IMR-90 (cell line): ENCODE measurements around the gene SPTBN5. TPM values are rescaled to one million over a fixed set of nuclear protein-coding genes. Genes with fewer than 3 reads are reported as not detected.

ENCODE experiments used
- ATAC-seq: fragments of 200-7000 bp; cut with Tn5 transposase; 2 replicates; pipeline ENCODE4 v1.9.1; 2020; ENCODE audit warnings: low read depth, mild to moderate bottlenecking, moderate library complexity
- BruUV-seq: library from RNA; stranded (reverse); fragments of 400-500 nt; replicated peaks from 2 replicates; lab custom pipeline; 2021; lab: Mats Ljungman, UMichigan
- CTCF ChIA-PET: fragments of 300-600 bp; formaldehyde crosslinking; extraction: SDS; loops from one replicate; lab custom pipeline; 2021; ENCODE audit warnings: antibody characterized with exemption; lab: Yijun Ruan, JAX
- POLR2A ChIA-PET: fragments of 300-600 bp; sonication (Branson Sonifier 250); formaldehyde crosslinking; loops from one replicate; lab custom pipeline; 2022; ENCODE audit warnings: antibody characterized with exemption; ENCODE audit not compliant: unreplicated experiment; lab: Charles Lee
- DNase-seq: peaks from one replicate; pipeline ENCODE4 v3.0.0; 2013
- H2AFZ ChIP-seq: replicated peaks from 2 replicates; pipeline ENCODE3; 2013; ENCODE audit warnings: low read length, mild to moderate bottlenecking; ENCODE audit not compliant: poor library complexity
- H2AK5ac ChIP-seq: 2 replicates; pipeline ENCODE4 v1.6.1; 2013; ENCODE audit warnings: low read depth, low read length, inconsistent platforms
- H2AK9ac ChIP-seq: replicated peaks from 2 replicates; pipeline ENCODE3; 2013; ENCODE audit warnings: mild to moderate bottlenecking, low read depth, low read length, moderate library complexity; ENCODE audit not compliant: poor library complexity
- H2BK120ac ChIP-seq: 2 replicates; pipeline ENCODE4 v1.6.1; 2013; ENCODE audit warnings: low read depth, low read length, inconsistent platforms
- H2BK15ac ChIP-seq: 3 replicates; pipeline ENCODE4 v1.6.1; 2013; ENCODE audit warnings: low read depth, low read length, inconsistent platforms
- H2BK20ac ChIP-seq: 2 replicates; pipeline ENCODE4 v1.6.1; 2013; ENCODE audit warnings: low read depth, mild to moderate bottlenecking, inconsistent platforms, low read length, moderate library complexity
- H2BK5ac ChIP-seq: 2 replicates; pipeline ENCODE4 v1.6.1; 2013; ENCODE audit warnings: mild to moderate bottlenecking, low read depth, low read length, inconsistent platforms; ENCODE audit not compliant: poor library complexity, severe bottlenecking
- H3K14ac ChIP-seq: replicated peaks from 2 replicates; pipeline ENCODE4 v1.6.1; 2013; ENCODE audit warnings: low read depth, low read length, inconsistent platforms
- H3K18ac ChIP-seq: 2 replicates; pipeline ENCODE4 v1.6.1; 2013; ENCODE audit warnings: low read depth, low read length, control low read depth
- H3K23ac ChIP-seq: 2 replicates; pipeline ENCODE4 v1.6.1; 2013; ENCODE audit warnings: low read depth, low read length, inconsistent platforms
- H3K27ac ChIP-seq: 2 replicates; pipeline ENCODE4 v1.5.1; 2013; ENCODE audit warnings: mild to moderate bottlenecking, control low read depth, low read length; ENCODE audit not compliant: insufficient read depth
- H3K27me3 ChIP-seq: 2 replicates; pipeline ENCODE4 v1.6.1; 2013; ENCODE audit warnings: low read length; ENCODE audit not compliant: control insufficient read depth, insufficient read depth
- H3K36me3 ChIP-seq: 2 replicates; pipeline ENCODE4 v1.6.1; 2013; ENCODE audit warnings: low read length, mixed read lengths; ENCODE audit not compliant: control insufficient read depth, insufficient read depth
- H3K4ac ChIP-seq: 2 replicates; pipeline ENCODE4 v1.6.1; 2013; ENCODE audit warnings: low read depth, low read length, inconsistent platforms
- H3K4me1 ChIP-seq: 2 replicates; pipeline ENCODE4 v1.6.1; 2013; ENCODE audit warnings: low read length, mixed read lengths; ENCODE audit not compliant: control insufficient read depth, insufficient read depth
- H3K4me2 ChIP-seq: 2 replicates; pipeline ENCODE4 v1.6.1; 2013; ENCODE audit warnings: low read depth, mild to moderate bottlenecking, control low read depth, low read length, moderate library complexity
- H3K4me3 ChIP-seq: 2 replicates; pipeline ENCODE4 v1.5.1; 2013; ENCODE audit warnings: low read depth, mild to moderate bottlenecking, control low read depth, low read length, moderate library complexity; ENCODE audit not compliant: insufficient read depth
- H3K56ac ChIP-seq: 2 replicates; pipeline ENCODE4 v1.6.1; 2013; ENCODE audit warnings: low read length, inconsistent platforms; ENCODE audit not compliant: insufficient read depth; ENCODE audit errors: extremely low read depth
- H3K79me1 ChIP-seq, 2 experiments: 2 replicates each; pipeline ENCODE4 v1.6.1; 2013; ENCODE audit warnings: low read length in 2 of 2, inconsistent platforms in 1 of 2, low read depth in 1 of 2
- H3K9ac ChIP-seq: 2 replicates; pipeline ENCODE4 v1.6.1; 2013; ENCODE audit warnings: low read depth, low read length, control low read depth
- H3K9me1 ChIP-seq: 2 replicates; pipeline ENCODE4 v1.6.1; 2013; ENCODE audit warnings: low read length, inconsistent platforms; ENCODE audit not compliant: insufficient read depth
- H3K9me3 ChIP-seq: 2 replicates; pipeline ENCODE4 v1.6.1; 2013; ENCODE audit warnings: low read length; ENCODE audit not compliant: control insufficient read depth, insufficient read depth
- H4K20me1 ChIP-seq: 2 replicates; pipeline ENCODE4 v1.6.1; 2013; ENCODE audit warnings: low read length, inconsistent platforms; ENCODE audit not compliant: insufficient read depth
- H4K5ac ChIP-seq: 2 replicates; pipeline ENCODE4 v1.6.1; 2013; ENCODE audit warnings: mild to moderate bottlenecking, low read depth, low read length, control low read depth
- H4K8ac ChIP-seq, 2 experiments: 2 replicates each; pipeline ENCODE4 v1.6.1; 2013; ENCODE audit warnings: low read depth in 2 of 2, low read length in 2 of 2, control low read depth in 1 of 2, inconsistent platforms in 1 of 2
- H4K91ac ChIP-seq: 2 replicates; pipeline ENCODE4 v1.6.1; 2013; ENCODE audit warnings: low read depth, low read length, inconsistent platforms; ENCODE audit not compliant: insufficient read depth
- BHLHE40 ChIP-seq: fragments of 150-350 bp; IDR thresholded peaks from 2 replicates; pipeline ENCODE4 v1.6.1; 2016; ENCODE audit warnings: mild to moderate bottlenecking, low read depth, low read length
- CEBPB ChIP-seq: IDR thresholded peaks from 2 replicates; pipeline ENCODE4 v1.6.1; 2012; ENCODE audit warnings: low read depth, low read length, improper control_type of control experiment
- CHD1 ChIP-seq: IDR thresholded peaks from 2 replicates; pipeline ENCODE4 v1.6.1; 2012; ENCODE audit warnings: low read depth, low read length, improper control_type of control experiment
- CTCF ChIP-seq: conservative IDR thresholded peaks from 2 replicates; pipeline ENCODE4 v1.5.1; 2012; ENCODE audit warnings: mild to moderate bottlenecking, low read depth, low read length, improper control_type of control experiment
- ELK1 ChIP-seq: fragments of 150-350 bp; IDR thresholded peaks from 2 replicates; pipeline ENCODE4 v1.6.1; 2016; ENCODE audit warnings: low read depth, mild to moderate bottlenecking, low read length, moderate library complexity, borderline replicate concordance
- FOS ChIP-seq: fragments of 150-350 bp; IDR thresholded peaks from 2 replicates; pipeline ENCODE4 v1.6.1; 2016; ENCODE audit warnings: low read depth, low read length
- MAFK ChIP-seq: IDR thresholded peaks from 2 replicates; pipeline ENCODE4 v1.6.1; 2012; ENCODE audit warnings: low read depth, low read length, improper control_type of control experiment
- MAZ ChIP-seq: IDR thresholded peaks from 2 replicates; pipeline ENCODE4 v1.6.1; 2012; ENCODE audit warnings: low read depth, mild to moderate bottlenecking, low read length, improper control_type of control experiment, moderate library complexity, borderline replicate concordance
- MXI1 ChIP-seq: IDR thresholded peaks from 2 replicates; pipeline ENCODE4 v1.6.1; 2012; ENCODE audit warnings: low read depth, mild to moderate bottlenecking, low read length, moderate library complexity, borderline replicate concordance
- NFE2L2 ChIP-seq: fragments of 150-350 bp; IDR thresholded peaks from 2 replicates; pipeline ENCODE4 v1.6.1; 2016; ENCODE audit warnings: low read depth, mild to moderate bottlenecking, low read length
- POLR2A ChIP-seq: IDR thresholded peaks from 2 replicates; pipeline ENCODE4 v1.6.1; 2012; ENCODE audit warnings: mild to moderate bottlenecking, low read depth, low read length
- RAD21 ChIP-seq: IDR thresholded peaks from 2 replicates; pipeline ENCODE4 v1.6.1; 2012; ENCODE audit warnings: low read length, improper control_type of control experiment
- RCOR1 ChIP-seq: IDR thresholded peaks from 2 replicates; pipeline ENCODE4 v1.6.1; 2012; ENCODE audit warnings: mild to moderate bottlenecking, low read length, improper control_type of control experiment; ENCODE audit not compliant: insufficient replicate concordance
- RFX5 ChIP-seq: IDR thresholded peaks from 2 replicates; pipeline ENCODE4 v1.8.0; 2012; ENCODE audit warnings: low read depth, mild to moderate bottlenecking, low read length, moderate library complexity
- SMC3 ChIP-seq: fragments of 150-350 bp; IDR thresholded peaks from 2 replicates; pipeline ENCODE4 v1.6.1; 2016; ENCODE audit warnings: low read depth, mild to moderate bottlenecking, antibody characterized with exemption, low read length, moderate library complexity
- USF2 ChIP-seq: fragments of 150-350 bp; IDR thresholded peaks from 2 replicates; pipeline ENCODE4 v1.6.1; 2017; ENCODE audit warnings: mild to moderate bottlenecking, antibody characterized with exemption, low read length, low read depth
- WGBS, 2 experiments: methylation state at CpG; one replicate each; pipeline versions ENCODE4 v1.1.5 to v1.1.7; 2013; ENCODE audit warnings: missing lambda C conversion rate in 2 of 2; ENCODE audit not compliant: insufficient read length in 1 of 2; ENCODE audit errors: extremely low coverage in 2 of 2; 5-methylcytosine and 5-hydroxymethylcytosine counted together
- dilution Hi-C: fragments of 300-500 bp; cut with HindIII; formaldehyde crosslinking; loops from one replicate; pipeline ENCODE4 v1.14.3; 2018; ENCODE audit warnings: low sequenced_read_pairs; ENCODE audit not compliant: unreplicated experiment
- in situ Hi-C: fragments of 300-500 bp; cut with MboI; formaldehyde crosslinking; loops from 3 replicates; pipeline ENCODE4 v1.14.3; 2019; ENCODE audit warnings: low sequenced_read_pairs, inconsistent platforms, mixed read lengths
- intact Hi-C: fragments of 100-400 bp; cut with micrococcal nuclease; formaldehyde crosslinking; loops from 2 replicates; pipeline ENCODE4 v1.10.0; 2022
- polyA plus RNA-seq, 3 experiments: library from polyadenylated mRNA; depleted of rRNA; stranded (reverse); fragments of >200 nt; gene quantifications; 2 replicates each; pipeline ENCODE4 v1.2.3, GENCODE V29; 2012; ENCODE audit warnings: low replicate concordance in 1 of 3
- total RNA-seq: library from RNA; depleted of rRNA; stranded (reverse); fragments of >200 nt; gene quantifications from 2 replicates; pipeline ENCODE4 v1.2.3, GENCODE V29; 2012

SPTBN5 gene
- total and polyA plus RNA-seq, 2 of the 4 experiments (the other 2 are of a cell fraction), result under 0.01 to 0.38 TPM

- no peak overlapping the region for H3K23ac ChIP-seq
- H4K8ac ChIP-seq, result no peak overlapping the region
- no peak overlapping the region for H2BK15ac ChIP-seq
- H3K27me3 ChIP-seq, result peaks cover 41% of the 10 kb centered on the region
- H3K4me3 ChIP-seq, result no peak overlapping the region
- BruUV-seq, result no TSS peak
- in situ Hi-C loops, result no loop called here
- 85% methylated on average over 2 of the region's 10 CpGs; no CpG with 5 or more reads in 1 of the 2 experiments for WGBS, 2 experiments
- no peak overlapping the region for H3K9ac ChIP-seq
- H4K20me1 ChIP-seq, result peaks cover 9% of the 10 kb centered on the region; the same call in 1 of the 2 replicates
- H4K5ac ChIP-seq, result no peak overlapping the region
- intact Hi-C loops, result no loop called here
- no peaks in the 10 kb centered on the region for H3K9me1 ChIP-seq
- ATAC-seq (no peak), DNase-seq (no peak)
- H3K14ac ChIP-seq, result no peak overlapping the region
- no peak for TF ChIP-seq USF2
- no peak for TF ChIP-seq CEBPB
- no peak for TF ChIP-seq CHD1
- TF ChIP-seq CTCF, result no peak
- no peak for TF ChIP-seq RCOR1
- no peak for TF ChIP-seq ELK1
- no peak for TF ChIP-seq FOS
- no peak for TF ChIP-seq MXI1
- no peak for TF ChIP-seq RFX5
- no peak for TF ChIP-seq SMC3
- no peak for TF ChIP-seq BHLHE40
- no peak for TF ChIP-seq MAZ
- no peak for TF ChIP-seq RAD21
- no peak for TF ChIP-seq NFE2L2
- TF ChIP-seq POLR2A, result no peak
- TF ChIP-seq MAFK, result no peak
- H3K4ac ChIP-seq, result no peak overlapping the region
- H2BK5ac ChIP-seq, result no peak overlapping the region
- H4K91ac ChIP-seq, result no peak overlapping the region
- no peak overlapping the region for H3K56ac ChIP-seq
- H2AK5ac ChIP-seq, result no peak overlapping the region
- H2AFZ ChIP-seq, result no peak overlapping the region
- no peak overlapping the region for H3K18ac ChIP-seq
- dilution Hi-C loops, result no loop called here
- POLR2A ChIA-PET, result no interaction called here
- H3K27ac ChIP-seq, result no peak overlapping the region
- H3K4me1 ChIP-seq, result 0 out of 2 replicates have a peak, but pooled peaks cover 2% of the 10 kb centered on the region
- H2BK120ac ChIP-seq, result no peak overlapping the region
- no peak overlapping the region for H2BK20ac ChIP-seq
- CTCF ChIA-PET, result no interaction called here
- H3K4me2 ChIP-seq, result no peak overlapping the region
- no peaks in the 10 kb centered on the region for H3K9me3 ChIP-seq
- no peaks in the 10 kb centered on the region for H3K36me3 ChIP-seq
- H2AK9ac ChIP-seq, result no peak overlapping the region
- H3K79me1 ChIP-seq, result no peaks in the 10 kb centered on the region
Observed at GRCh38 chr15:41879321-41879845, 14.5 kb downstream of the SPTBN5 start.
